GM12878 (cell line): ENCODE measurements around the gene PPP1R12B. TPM values are rescaled to one million over a fixed set of nuclear protein-coding genes. Genes with fewer than 3 reads are reported as not detected.

ENCODE experiments used
- ATAC-seq: fragments of 200-7000 bp; cut with Tn5 transposase; 3 replicates; pipeline ENCODE4 v1.9.1; 2020; ENCODE audit warnings: mild to moderate bottlenecking, moderate library complexity
- BruUV-seq: library from RNA; stranded (reverse); fragments of 400-500 nt; replicated peaks from 2 replicates; lab custom pipeline; 2021; lab: Mats Ljungman, UMichigan
- CTCF ChIA-PET: fragments of 300-600 bp; sonication (Branson Sonifier 250); formaldehyde crosslinking; extraction: SDS; loops from one replicate; lab custom pipeline; 2021; ENCODE audit warnings: inconsistent platforms; lab: Yijun Ruan, JAX
- POLR2A ChIA-PET: fragments of 350-600 bp; formaldehyde crosslinking; extraction: SDS; loops from one replicate; lab custom pipeline; 2021; ENCODE audit warnings: inconsistent platforms; lab: Charles Lee
- RAD21 ChIA-PET: fragments of 300-600 bp; sonication (Branson Sonifier 250); formaldehyde crosslinking; loops from one replicate; lab custom pipeline; 2023; ENCODE audit warnings: antibody characterized with exemption; ENCODE audit not compliant: unreplicated experiment; lab: Charles Lee
- SMC1A ChIA-PET: fragments of 300-600 bp; sonication (Branson Sonifier 250); formaldehyde crosslinking; loops from one replicate; lab custom pipeline; 2023; ENCODE audit not compliant: unreplicated experiment, uncharacterized antibody; lab: Charles Lee
- DNase-seq: peaks from one replicate; pipeline ENCODE4 v3.0.0-alpha.2; 2011; ENCODE audit warnings: low read depth, low spot score
- FAIRE-seq: peaks from 3 replicates; lab custom pipeline; 2011; peaks lifted over from hg19 to GRCh38; lab: Jason Lieb, UNC
- H2AFZ ChIP-seq: 2 replicates; pipeline ENCODE4 v1.6.0; 2011; ENCODE audit warnings: low read depth, low read length, control low read depth; ENCODE audit not compliant: control insufficient read depth
- H3K27ac ChIP-seq: 2 replicates; pipeline ENCODE4 v1.5.1; 2011; ENCODE audit warnings: control low read depth; ENCODE audit not compliant: control insufficient read depth, insufficient read depth
- H3K27me3 ChIP-seq, 2 experiments: replicated peaks in 1 of 2; 2 replicates each; pipeline versions ENCODE4 v1.6.0 to v1.6.1; 2011; ENCODE audit warnings: low read length in 1 of 2; ENCODE audit not compliant: control insufficient read depth in 2 of 2, insufficient read depth in 2 of 2
- H3K36me3 ChIP-seq, 2 experiments: 2 replicates each; pipeline ENCODE4 v1.5.1; 2011; ENCODE audit warnings: low read length in 1 of 2; ENCODE audit not compliant: control insufficient read depth in 2 of 2, insufficient read depth in 2 of 2
- H3K4me1 ChIP-seq: 2 replicates; pipeline ENCODE4 v1.6.1; 2011; ENCODE audit warnings: mild to moderate bottlenecking, low read length, moderate library complexity, mixed read lengths; ENCODE audit not compliant: control insufficient read depth, insufficient read depth
- H3K4me2 ChIP-seq: 2 replicates; pipeline ENCODE4 v1.6.0; 2011; ENCODE audit warnings: control low read depth; ENCODE audit not compliant: control insufficient read depth, insufficient read depth
- H3K4me3 ChIP-seq: fragments of 200-600 bp; sonication (generic); 2 replicates; pipeline ENCODE4 v1.5.1; 2016
- H3K79me2 ChIP-seq: 2 replicates; pipeline ENCODE4 v1.6.0; 2011; ENCODE audit warnings: low read length; ENCODE audit not compliant: control insufficient read depth, insufficient read depth
- H3K9ac ChIP-seq: 2 replicates; pipeline ENCODE4 v1.8.0; 2011; ENCODE audit warnings: low read length, control low read depth, mixed read lengths; ENCODE audit not compliant: control insufficient read depth, insufficient read depth
- H3K9me3 ChIP-seq: replicated peaks from 3 replicates; pipeline ENCODE4 v1.5.1; 2011; ENCODE audit warnings: mild to moderate bottlenecking, low read length; ENCODE audit not compliant: control insufficient read depth, insufficient read depth
- H4K20me1 ChIP-seq: 2 replicates; pipeline ENCODE4 v1.6.0; 2011; ENCODE audit not compliant: control insufficient read depth, insufficient read depth
- ATF2 ChIP-seq: IDR thresholded peaks from 2 replicates; pipeline ENCODE4 v1.6.1; 2012; ENCODE audit warnings: low read length, inconsistent platforms
- BCL11A ChIP-seq: IDR thresholded peaks from 2 replicates; pipeline ENCODE4 v1.6.1; 2011; ENCODE audit warnings: low read depth, low read length
- HDAC2 ChIP-seq: fragments of 200-600 bp; sonication (generic); IDR thresholded peaks from 2 replicates; pipeline ENCODE4 v1.6.1; 2017
- MTA2 ChIP-seq: fragments of 450-650 bp; IDR thresholded peaks from 2 replicates; pipeline ENCODE4 v1.6.1; 2016; ENCODE audit warnings: low read depth, mild to moderate bottlenecking, moderate library complexity
- NFYB ChIP-seq: IDR thresholded peaks from 2 replicates; pipeline ENCODE4 v1.6.1; 2011; ENCODE audit warnings: low read depth, mild to moderate bottlenecking, low read length, improper control_type of control experiment, moderate library complexity; ENCODE audit not compliant: insufficient read depth
- PAX5 ChIP-seq: IDR thresholded peaks from 2 replicates; pipeline ENCODE4 v1.6.1; 2011; ENCODE audit warnings: low read depth, low read length, borderline replicate concordance
- POLR2A ChIP-seq: IDR thresholded peaks from 2 replicates; pipeline ENCODE4 v1.6.1; 2011; ENCODE audit warnings: low read depth, mild to moderate bottlenecking, low read length
- SKIL ChIP-seq: fragments of 450-650 bp; IDR thresholded peaks from 2 replicates; pipeline ENCODE4 v1.6.1; 2017; ENCODE audit warnings: mild to moderate bottlenecking, low read depth, inconsistent platforms; ENCODE audit not compliant: poor library complexity, severe bottlenecking
- SMAD5 ChIP-seq: IDR thresholded peaks from 2 replicates; pipeline ENCODE4 v1.6.1; 2016; ENCODE audit warnings: antibody characterized with exemption, low read depth
- WRNIP1 ChIP-seq: IDR thresholded peaks from 2 replicates; pipeline ENCODE4 v1.6.1; 2011; ENCODE audit warnings: low read depth, low read length, improper control_type of control experiment, borderline replicate concordance
- ZNF622 ChIP-seq: fragments of 450-650 bp; IDR thresholded peaks from 2 replicates; pipeline ENCODE4 v1.6.1; 2017; ENCODE audit warnings: mild to moderate bottlenecking, inconsistent platforms
- WGBS: methylation state at CpG from one replicate; pipeline ENCODE4 v1.1.6; 2016; ENCODE audit warnings: low lambda C conversion rate; ENCODE audit not compliant: insufficient replicate concordance, insufficient coverage; ENCODE audit errors: missing lambda C conversion rate; 5-methylcytosine and 5-hydroxymethylcytosine counted together
- in situ Hi-C: fragments of 300-500 bp; cut with MboI; formaldehyde crosslinking; loops from 9 replicates; pipeline ENCODE4 v1.14.3; 2018; ENCODE audit warnings: mixed read lengths
- intact Hi-C: fragments of 100-400 bp; cut with micrococcal nuclease; formaldehyde crosslinking; loops from one replicate; pipeline ENCODE4 v1.14.2; 2022; ENCODE audit not compliant: unreplicated experiment
- polyA plus RNA-seq, 11 experiments: library from polyadenylated mRNA; depleted of rRNA in 4 of 11; unstranded in 6 of 11; stranded (reverse) in 5 of 11; fragments of >200 nt; fragmentation: Nextera tagmentation in 4 of 11; fragmentation: Illumina TruSeq in 1 of 11; extraction: Ambion mirVana in 4 of 11; extraction: Trizol in 1 of 11; gene quantifications; 1 replicate in 1 of 11; 2 replicates in 10 of 11; pipeline versions ENCODE4 v1.2.1 to v1.2.3, GENCODE V29; 2011 to 2016; ENCODE audit warnings: inconsistent platforms in 2 of 11, missing spikeins in 2 of 11, low read depth in 1 of 11
- total RNA-seq, 4 experiments: library from RNA; depleted of rRNA in 3 of 4; stranded (reverse); fragments of >200 nt in 3 of 4; fragmentation: Illumina TruSeq in 1 of 4; extraction: Trizol in 1 of 4; gene quantifications; 2 replicates each; pipeline versions ENCODE4 v1.2.1 to v1.2.3, GENCODE V29; 2013 to 2021
- TF ChIP-seq, protein P1 (sequence below): IDR thresholded peaks from 2 replicates; pipeline ENCODE4 v1.6.1; 2011; ENCODE audit warnings: mild to moderate bottlenecking, low read depth, low read length, moderate library complexity; ENCODE audit not compliant: insufficient replicate concordance
- TF ChIP-seq, protein P2 (sequence below): IDR thresholded peaks from 2 replicates; pipeline ENCODE4 v1.6.1; 2012; ENCODE audit warnings: low read depth, low read length, improper control_type of control experiment
- TF ChIP-seq, protein P3 (sequence below): fragments of 450-650 bp; IDR thresholded peaks from 2 replicates; pipeline ENCODE4 v1.6.1; 2017; ENCODE audit warnings: antibody characterized with exemption, mild to moderate bottlenecking, moderate library complexity
- TF ChIP-seq, protein P4 (sequence below): IDR thresholded peaks from 2 replicates; pipeline ENCODE4 v1.6.1; 2012; ENCODE audit warnings: low read depth, low read length, improper control_type of control experiment

The PPP1R12B gene
- total and polyA plus RNA-seq, 10 of the 15 experiments (the other 5 are each of a cell fraction or from before 2014, with no cell fraction given), result 0.29 to 9.4 (median 4.7) TPM

GRCh38 chr1:202590975-202591411 lies 242.5 kb downstream of the PPP1R12B start (continued):
- TF ChIP-seq, protein P1, sequence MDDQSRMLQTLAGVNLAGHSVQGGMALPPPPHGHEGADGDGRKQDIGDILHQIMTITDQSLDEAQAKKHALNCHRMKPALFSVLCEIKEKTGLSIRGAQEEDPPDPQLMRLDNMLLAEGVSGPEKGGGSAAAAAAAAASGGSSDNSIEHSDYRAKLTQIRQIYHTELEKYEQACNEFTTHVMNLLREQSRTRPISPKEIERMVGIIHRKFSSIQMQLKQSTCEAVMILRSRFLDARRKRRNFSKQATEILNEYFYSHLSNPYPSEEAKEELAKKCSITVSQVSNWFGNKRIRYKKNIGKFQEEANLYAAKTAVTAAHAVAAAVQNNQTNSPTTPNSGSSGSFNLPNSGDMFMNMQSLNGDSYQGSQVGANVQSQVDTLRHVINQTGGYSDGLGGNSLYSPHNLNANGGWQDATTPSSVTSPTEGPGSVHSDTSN, result no peak
- TF ChIP-seq PAX5, result no peak
- TF ChIP-seq MTA2, result no peak
- no peak for TF ChIP-seq BCL11A
- TF ChIP-seq ATF2, result no peak
- no peak for TF ChIP-seq WRNIP1

DNA sequence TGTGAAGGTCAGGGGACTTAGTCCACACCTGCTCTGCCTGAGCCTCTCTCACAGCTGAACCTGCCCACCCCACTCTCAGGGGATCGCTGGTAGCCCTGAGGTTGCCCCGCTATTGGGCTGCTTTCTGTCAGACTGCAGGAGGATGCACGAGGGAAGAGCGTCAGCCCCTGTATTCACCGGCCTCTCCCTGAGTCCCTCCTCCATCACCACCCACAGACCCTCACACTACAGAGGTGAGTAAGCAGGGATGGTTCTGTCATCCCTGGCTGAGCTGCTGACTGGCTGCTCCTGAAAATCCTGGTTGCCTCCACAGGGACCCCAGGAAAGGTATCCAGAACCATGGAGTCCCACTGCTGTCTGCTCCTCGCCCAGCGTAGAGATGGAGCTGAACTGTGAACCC lies 243.0 kb downstream of the PPP1R12B start:
- intact Hi-C loops (no loop called here), in situ Hi-C loops (no loop called here)
- no peak overlapping the region for H3K9ac ChIP-seq
- no peaks in the 10 kb centered on the region for H3K36me3 ChIP-seq
- H3K4me1 ChIP-seq, result peaks cover 4% of the 10 kb centered on the region
- H2AFZ ChIP-seq, result no peak overlapping the region
- no peaks in the 10 kb centered on the region; the same call in 1 of the 2 replicates for H4K20me1 ChIP-seq
- DNase-seq (no peak), FAIRE-seq (no peak), ATAC-seq (no peak)
- no peak overlapping the region for H3K4me3 ChIP-seq
- H3K9me3 ChIP-seq, result no peaks in the 10 kb centered on the region
- no TSS peak for BruUV-seq
- WGBS, result 70% methylated on average over 7 of the region's 7 CpGs
- POLR2A ChIA-PET, result no interaction called here
- CTCF ChIA-PET, result no interaction called here
- H3K27ac ChIP-seq, result no peak overlapping the region
- H3K27me3 ChIP-seq, result no peaks in the 10 kb centered on the region
- RAD21 ChIA-PET, result no interaction called here
- no peaks in the 10 kb centered on the region for H3K79me2 ChIP-seq
- H3K4me2 ChIP-seq, result no peak overlapping the region
- SMC1A ChIA-PET, result no interaction called here
- TF ChIP-seq, protein P2, sequence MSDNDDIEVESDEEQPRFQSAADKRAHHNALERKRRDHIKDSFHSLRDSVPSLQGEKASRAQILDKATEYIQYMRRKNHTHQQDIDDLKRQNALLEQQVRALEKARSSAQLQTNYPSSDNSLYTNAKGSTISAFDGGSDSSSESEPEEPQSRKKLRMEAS, result no peak
- no peak for TF ChIP-seq SMAD5
- TF ChIP-seq, protein P3, sequence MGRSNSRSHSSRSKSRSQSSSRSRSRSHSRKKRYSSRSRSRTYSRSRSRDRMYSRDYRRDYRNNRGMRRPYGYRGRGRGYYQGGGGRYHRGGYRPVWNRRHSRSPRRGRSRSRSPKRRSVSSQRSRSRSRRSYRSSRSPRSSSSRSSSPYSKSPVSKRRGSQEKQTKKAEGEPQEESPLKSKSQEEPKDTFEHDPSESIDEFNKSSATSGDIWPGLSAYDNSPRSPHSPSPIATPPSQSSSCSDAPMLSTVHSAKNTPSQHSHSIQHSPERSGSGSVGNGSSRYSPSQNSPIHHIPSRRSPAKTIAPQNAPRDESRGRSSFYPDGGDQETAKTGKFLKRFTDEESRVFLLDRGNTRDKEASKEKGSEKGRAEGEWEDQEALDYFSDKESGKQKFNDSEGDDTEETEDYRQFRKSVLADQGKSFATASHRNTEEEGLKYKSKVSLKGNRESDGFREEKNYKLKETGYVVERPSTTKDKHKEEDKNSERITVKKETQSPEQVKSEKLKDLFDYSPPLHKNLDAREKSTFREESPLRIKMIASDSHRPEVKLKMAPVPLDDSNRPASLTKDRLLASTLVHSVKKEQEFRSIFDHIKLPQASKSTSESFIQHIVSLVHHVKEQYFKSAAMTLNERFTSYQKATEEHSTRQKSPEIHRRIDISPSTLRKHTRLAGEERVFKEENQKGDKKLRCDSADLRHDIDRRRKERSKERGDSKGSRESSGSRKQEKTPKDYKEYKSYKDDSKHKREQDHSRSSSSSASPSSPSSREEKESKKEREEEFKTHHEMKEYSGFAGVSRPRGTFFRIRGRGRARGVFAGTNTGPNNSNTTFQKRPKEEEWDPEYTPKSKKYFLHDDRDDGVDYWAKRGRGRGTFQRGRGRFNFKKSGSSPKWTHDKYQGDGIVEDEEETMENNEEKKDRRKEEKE, result no peak
- no peak for TF ChIP-seq ZNF622
- TF ChIP-seq SKIL, result no peak
- TF ChIP-seq, protein P4, sequence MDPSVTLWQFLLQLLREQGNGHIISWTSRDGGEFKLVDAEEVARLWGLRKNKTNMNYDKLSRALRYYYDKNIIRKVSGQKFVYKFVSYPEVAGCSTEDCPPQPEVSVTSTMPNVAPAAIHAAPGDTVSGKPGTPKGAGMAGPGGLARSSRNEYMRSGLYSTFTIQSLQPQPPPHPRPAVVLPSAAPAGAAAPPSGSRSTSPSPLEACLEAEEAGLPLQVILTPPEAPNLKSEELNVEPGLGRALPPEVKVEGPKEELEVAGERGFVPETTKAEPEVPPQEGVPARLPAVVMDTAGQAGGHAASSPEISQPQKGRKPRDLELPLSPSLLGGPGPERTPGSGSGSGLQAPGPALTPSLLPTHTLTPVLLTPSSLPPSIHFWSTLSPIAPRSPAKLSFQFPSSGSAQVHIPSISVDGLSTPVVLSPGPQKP, result no peak
- TF ChIP-seq POLR2A, result no peak
- TF ChIP-seq PAX5, result no peak
- no peak for TF ChIP-seq NFYB
- no peak for TF ChIP-seq HDAC2
